Stimulated activated naive CD8-positive, alpha-beta T cell treated with anti-CD3 and anti-CD28 coated beads, Interleukin-15, amount 100 ng/mL, for 72 hours (primary cell): ENCODE results near the gene GNB5.
"Not testable (repeated sequence)": the region's sequence is repeated elsewhere in the genome, so short reads cannot be mapped to it uniquely, and the experiment has no call there.

Experiments
- ATAC-seq: fragments of 150-1000 bp; cut with Tn5 transposase; 2 replicates; pipeline ENCODE4 v1.10.0; 2021; ENCODE audit warnings: mild to moderate bottlenecking, moderate library complexity
- DNase-seq, 2 donors: peaks; one replicate each; pipeline ENCODE4 v3.0.0; 2021 to 2022
- H3K27ac Mint-ChIP-seq, 2 donors: one replicate each; pipeline ENCODE4 v1.8.0; 2022; ENCODE audit warnings: mild to moderate bottlenecking in 2 of 2, mixed read lengths in 2 of 2, moderate library complexity in 2 of 2
- H3K27me3 Mint-ChIP-seq: one replicate; pipeline ENCODE4 v1.8.0; 2022; ENCODE audit warnings: mixed read lengths
- H3K4me1 Mint-ChIP-seq: one replicate; pipeline ENCODE4 v1.8.0; 2022; ENCODE audit warnings: mild to moderate bottlenecking, mixed read lengths
- H3K4me3 Mint-ChIP-seq, 2 donors: one replicate each; pipeline ENCODE4 v1.8.0; 2022; ENCODE audit warnings: mild to moderate bottlenecking in 2 of 2, mixed read lengths in 2 of 2, moderate library complexity in 1 of 2
- H3K9me3 Mint-ChIP-seq, 2 donors: one replicate each; pipeline ENCODE4 v1.8.0; 2022; ENCODE audit warnings: mixed read lengths in 2 of 2

The GNB5 gene

DNA sequence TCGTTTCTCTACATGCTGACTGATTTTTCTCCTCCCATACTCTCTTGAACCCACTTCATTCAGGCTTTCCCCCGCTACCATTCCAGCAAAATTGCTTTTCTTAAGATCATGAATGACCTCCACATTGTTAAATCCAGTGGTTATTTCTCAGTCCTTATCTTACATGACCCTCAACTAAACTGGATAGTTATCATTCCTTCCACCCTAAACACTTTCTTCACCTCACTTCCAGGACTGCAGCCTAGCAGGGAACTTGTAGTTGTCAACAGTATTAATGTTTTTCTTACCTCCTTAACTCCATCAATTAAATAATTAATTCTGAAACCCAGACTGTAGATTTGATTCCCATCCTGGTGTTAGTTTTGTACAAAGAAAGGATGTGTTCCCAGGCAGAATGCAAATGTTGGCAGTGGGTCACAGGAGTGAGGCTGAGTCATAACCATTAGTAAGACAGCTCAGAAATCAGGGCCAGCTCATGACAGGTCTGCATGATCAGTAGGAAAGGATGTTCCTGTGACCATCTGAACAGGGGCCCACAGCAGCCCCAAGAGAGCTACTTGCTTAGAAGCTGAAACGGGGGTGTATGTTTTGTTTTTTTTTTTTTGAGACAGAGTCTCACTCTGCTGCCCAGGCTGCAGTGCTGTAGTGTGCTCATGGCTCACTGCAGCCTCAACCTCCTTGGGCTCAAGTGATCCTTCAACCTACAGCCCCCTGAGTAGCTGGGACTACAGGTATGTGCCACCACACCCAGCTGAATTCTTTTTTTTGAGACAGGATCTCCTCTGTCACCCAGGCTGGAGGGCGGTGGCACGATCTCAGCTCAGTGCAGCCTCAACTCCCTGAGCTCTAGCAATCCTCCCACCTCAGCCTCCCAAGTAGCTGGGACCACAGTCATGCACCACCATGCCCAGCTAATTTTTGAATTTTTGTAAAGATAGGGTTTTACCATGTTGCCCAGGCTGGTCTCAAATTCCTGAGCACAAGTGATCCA, 87.7 kb downstream of the GNB5 start:
- peaks cover 18% of the 10 kb centered on the region for H3K27me3 Mint-ChIP-seq
- H3K27ac Mint-ChIP-seq, result no peak overlapping the region
- peak; percentile 71 for ATAC-seq
- no peaks in the 10 kb centered on the region for H3K9me3 Mint-ChIP-seq
- no peak overlapping the region for H3K4me3 Mint-ChIP-seq
- no peaks in the 10 kb centered on the region for H3K4me1 Mint-ChIP-seq
- no peak for DNase-seq

- H3K9me3 Mint-ChIP-seq, result no peaks in the 10 kb centered on the region
- no peak for ATAC-seq
- H3K27ac Mint-ChIP-seq, result no peak overlapping the region
- H3K4me3 Mint-ChIP-seq, result no peak overlapping the region
- DNase-seq, result no peak
- peaks cover 14% of the 10 kb centered on the region for H3K27me3 Mint-ChIP-seq
- H3K4me1 Mint-ChIP-seq, result no peaks in the 10 kb centered on the region
Measured at GRCh38 chr15:52102463-52102862, 88.7 kb downstream of the GNB5 start.

DNA sequence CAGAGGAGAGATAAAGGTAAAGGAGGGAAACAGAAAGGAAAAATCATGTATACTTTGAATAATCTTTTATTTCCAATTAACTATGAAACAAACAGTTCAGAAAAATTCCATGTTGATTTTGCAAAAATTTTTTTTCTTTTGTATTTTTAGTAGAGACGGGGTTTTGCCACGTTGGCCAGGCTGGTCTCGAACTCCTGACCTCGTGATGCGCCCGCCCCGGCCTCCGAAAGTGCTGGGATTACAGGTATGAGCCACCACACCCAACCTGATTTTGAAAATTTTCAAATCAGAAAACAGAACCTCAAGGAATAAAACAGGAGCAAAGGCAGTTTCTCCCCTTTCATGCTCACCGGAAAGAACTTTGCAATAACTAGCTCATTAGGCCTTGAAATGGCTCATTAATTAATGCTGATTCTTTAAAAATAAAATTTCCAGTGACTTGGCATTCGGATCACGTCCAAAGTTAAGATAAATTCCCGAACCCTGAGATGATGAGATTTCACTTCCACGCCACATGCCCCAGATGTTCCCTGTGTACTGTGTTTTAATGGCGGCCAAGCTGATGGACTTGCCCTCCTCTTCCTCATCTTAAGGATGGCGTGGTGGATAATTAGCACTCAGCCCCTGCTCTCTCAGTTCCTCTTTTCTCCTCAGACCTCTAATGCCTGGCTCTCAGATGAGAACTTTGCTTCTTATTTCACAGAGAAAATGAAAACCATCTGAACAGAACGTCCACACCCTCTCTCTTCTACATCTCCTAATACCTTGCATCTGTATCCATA, 89.5 kb downstream of the GNB5 start:
- Mint-ChIP-seq H3K9me3 (no peaks in the 10 kb centered on the region), H3K4me3 (no peak overlapping the region), H3K27ac (no peak overlapping the region), H3K4me1 (no peaks in the 10 kb centered on the region), H3K27me3 (peaks cover 11% of the 10 kb centered on the region)
- ATAC-seq, result no peak
- no peak for DNase-seq

DNA sequence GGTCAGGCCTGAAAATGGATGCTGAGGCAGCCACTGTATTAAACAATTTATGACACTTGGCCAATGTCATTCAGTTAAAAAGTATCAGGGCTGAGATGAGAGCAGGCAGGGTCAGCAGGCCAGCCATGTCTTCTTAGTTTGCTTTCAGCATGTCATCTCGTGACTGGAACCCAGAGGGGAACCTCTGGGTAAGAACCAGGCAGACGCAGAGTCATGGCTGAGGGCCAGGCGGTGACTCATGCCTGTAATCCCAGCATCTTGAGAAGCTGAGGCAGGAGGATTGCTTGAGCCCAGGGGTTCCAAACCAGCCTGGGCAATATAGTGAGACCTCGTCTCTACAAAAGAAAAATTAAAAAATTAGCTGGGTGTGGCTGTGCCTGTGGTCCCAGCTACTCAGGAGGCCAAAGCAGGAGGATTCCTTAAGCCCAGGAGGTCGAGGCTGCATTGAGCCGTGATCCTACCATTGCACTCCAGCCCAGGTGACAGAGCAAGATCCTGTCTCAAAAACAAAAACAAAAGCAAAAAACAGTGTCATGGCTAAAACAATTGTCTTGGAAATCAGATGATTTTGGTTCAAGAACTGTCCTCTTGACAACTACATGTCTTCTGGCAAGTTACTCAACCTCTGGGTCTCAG, 90.3 kb downstream of the GNB5 start:
- Mint-ChIP-seq H3K27me3 (peaks cover 6% of the 10 kb centered on the region), H3K4me3 (no peak overlapping the region), H3K4me1 (no peaks in the 10 kb centered on the region), H3K9me3 (no peaks in the 10 kb centered on the region), H3K27ac (no peak overlapping the region)
- ATAC-seq, result no peak
- DNase-seq, result no peak

GRCh38 chr15:52099651-52100272, 91.4 kb downstream of the GNB5 start:
- H3K9me3 Mint-ChIP-seq, result no peaks in the 10 kb centered on the region
- no peak for DNase-seq
- ATAC-seq, result no peak
- H3K27me3 Mint-ChIP-seq, result peaks cover 6% of the 10 kb centered on the region
- no peak overlapping the region for H3K27ac Mint-ChIP-seq
- H3K4me3 Mint-ChIP-seq, result no peak overlapping the region
- H3K4me1 Mint-ChIP-seq, result no peaks in the 10 kb centered on the region

DNA sequence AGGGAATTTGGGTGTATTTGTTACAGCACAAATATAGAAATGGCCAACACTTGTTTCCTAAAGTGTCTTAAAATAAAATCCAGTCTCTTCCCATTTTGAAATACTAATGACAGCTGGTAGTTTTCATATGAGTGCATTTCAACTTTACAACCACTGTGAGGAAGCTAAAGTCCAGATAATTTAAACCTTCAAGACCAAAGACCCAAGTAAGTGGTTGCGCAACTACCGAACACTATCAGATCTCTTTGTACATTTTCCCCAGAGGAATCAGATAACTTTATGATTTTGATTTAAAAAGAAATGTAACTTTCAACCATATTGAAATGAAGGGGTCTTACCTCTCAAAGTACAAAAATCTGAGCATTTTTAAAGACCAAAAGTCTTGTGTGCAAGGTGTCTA, 92.9 kb downstream of the GNB5 start:
- Mint-ChIP-seq H3K4me1 (no peaks in the 10 kb centered on the region), H3K9me3 (no peaks in the 10 kb centered on the region), H3K27ac (no peak overlapping the region), H3K4me3 (no peak overlapping the region), H3K27me3 (peaks cover 6% of the 10 kb centered on the region)
- ATAC-seq, result no peak
- no peak for DNase-seq

GRCh38 chr15:52097180-52097579, 94.0 kb downstream of the GNB5 start:
- no peak for ATAC-seq
- Mint-ChIP-seq H3K27ac (no peak overlapping the region), H3K4me3 (no peak overlapping the region), H3K27me3 (peaks cover 12% of the 10 kb centered on the region), H3K9me3 (no peaks in the 10 kb centered on the region), H3K4me1 (no peaks in the 10 kb centered on the region)
- DNase-seq, result no peak

GRCh38 chr15:52096536-52096935, 94.7 kb downstream of the GNB5 start:
- H3K9me3 Mint-ChIP-seq, H3K4me1 Mint-ChIP-seq, ATAC-seq, H3K27me3 Mint-ChIP-seq, DNase-seq, H3K4me3 Mint-ChIP-seq, H3K27ac Mint-ChIP-seq: not testable (repeated sequence)

- ATAC-seq (no peak), DNase-seq (no peak)
- peaks cover 8% of the 10 kb centered on the region for H3K27me3 Mint-ChIP-seq
- no peak overlapping the region for H3K4me3 Mint-ChIP-seq
- H3K4me1 Mint-ChIP-seq, result no peaks in the 10 kb centered on the region
- H3K9me3 Mint-ChIP-seq, result no peaks in the 10 kb centered on the region
- no peak overlapping the region for H3K27ac Mint-ChIP-seq
Measured at GRCh38 chr15:52095597-52096262, 95.5 kb downstream of the GNB5 start.

DNA sequence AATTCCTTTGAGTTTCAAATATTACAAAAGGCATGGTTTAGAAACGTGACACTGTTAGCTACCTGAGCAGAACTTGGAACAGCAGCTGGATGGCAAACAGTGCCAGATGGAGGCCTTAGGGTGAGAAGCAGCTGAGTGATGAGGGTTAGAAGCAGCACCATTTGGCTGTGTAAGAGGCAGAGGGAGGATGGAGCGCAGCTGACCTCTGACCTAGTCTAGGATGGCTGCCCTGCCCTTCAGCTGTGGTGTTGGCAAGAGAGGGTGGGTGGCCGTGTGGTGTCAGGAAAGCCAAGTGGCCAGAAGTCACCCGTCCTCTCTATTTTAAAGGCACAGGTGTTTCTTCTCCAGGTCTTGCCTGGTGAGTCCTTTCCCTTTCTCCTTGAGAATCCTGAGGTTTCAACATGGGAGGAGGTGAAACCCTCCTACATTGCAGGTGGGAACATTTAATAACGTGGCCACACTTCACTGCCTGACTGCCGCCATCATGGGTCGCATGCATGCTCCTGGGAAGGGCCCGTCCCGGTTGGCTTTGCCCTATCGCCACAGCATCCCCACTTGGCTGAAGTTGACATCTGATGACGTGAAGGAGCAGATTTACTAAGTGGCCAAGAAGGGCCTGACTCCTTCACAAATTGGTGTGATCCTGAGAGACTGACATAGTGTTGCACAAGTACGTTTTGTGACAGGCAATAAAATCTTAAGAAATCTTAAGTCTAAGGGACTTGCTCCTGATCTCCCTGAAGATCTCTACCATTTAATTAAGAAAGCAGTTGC, 96.2 kb downstream of the GNB5 start:
- ATAC-seq (no peak), DNase-seq (no peak)
- Mint-ChIP-seq H3K27me3 (peaks cover 8% of the 10 kb centered on the region), H3K27ac (no peak overlapping the region), H3K4me3 (no peak overlapping the region), H3K4me1 (no peaks in the 10 kb centered on the region), H3K9me3 (peaks cover 4 to 6% of the 10 kb centered on the region in 2 donors)

DNA sequence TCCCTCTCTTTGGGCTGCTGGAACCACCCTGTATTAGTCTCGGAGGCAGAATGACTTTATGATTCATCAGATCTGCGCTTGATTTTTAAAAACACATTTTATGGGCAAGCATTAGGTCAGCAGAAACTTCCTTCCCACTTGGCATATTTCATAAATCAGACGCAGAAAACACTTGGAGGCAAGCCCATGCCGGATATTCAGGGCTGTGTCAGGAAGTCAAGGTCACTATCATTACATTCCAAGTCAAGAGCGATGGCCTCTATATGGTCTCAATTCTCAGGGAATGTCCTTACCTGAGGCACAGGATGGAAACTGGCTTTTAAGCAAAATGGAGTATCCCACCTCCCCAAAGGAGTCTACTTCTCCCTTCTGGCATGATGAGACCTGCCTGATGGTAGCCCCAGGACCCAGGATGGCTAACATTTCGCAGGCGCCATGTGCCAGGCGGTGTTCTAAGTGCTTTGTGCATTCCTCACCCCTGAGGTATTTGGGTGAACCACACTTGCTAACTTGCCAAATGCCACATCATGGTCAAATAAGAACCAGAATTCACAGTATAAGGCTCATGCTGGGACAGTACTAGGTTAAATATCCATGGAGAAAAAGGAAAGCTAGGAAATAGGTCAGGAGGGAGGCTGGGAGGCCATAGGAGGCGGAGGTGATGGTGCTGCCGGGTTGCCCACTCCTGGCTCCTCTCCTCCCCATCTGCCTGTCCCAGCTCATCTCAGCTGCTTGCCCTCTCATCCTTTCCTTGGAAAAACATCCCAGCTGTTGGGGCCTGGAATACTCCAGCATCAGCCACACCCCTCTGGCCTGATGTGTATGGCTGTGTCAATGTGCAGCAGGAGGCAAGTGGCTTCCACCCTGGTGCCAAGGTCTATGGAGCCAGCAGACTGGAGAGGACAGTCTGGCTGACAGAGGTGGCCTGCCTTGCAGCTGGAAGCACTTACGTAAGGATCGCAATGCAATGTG, 97.4 kb downstream of the GNB5 start:
- H3K27ac Mint-ChIP-seq, result no peak overlapping the region
- no peak for DNase-seq
- no peak overlapping the region for H3K4me3 Mint-ChIP-seq
- peaks cover 8% of the 10 kb centered on the region for H3K27me3 Mint-ChIP-seq
- peaks cover 13 to 16% of the 10 kb centered on the region in 2 donors for H3K9me3 Mint-ChIP-seq
- H3K4me1 Mint-ChIP-seq, result no peaks in the 10 kb centered on the region
- ATAC-seq, result no peak

DNA sequence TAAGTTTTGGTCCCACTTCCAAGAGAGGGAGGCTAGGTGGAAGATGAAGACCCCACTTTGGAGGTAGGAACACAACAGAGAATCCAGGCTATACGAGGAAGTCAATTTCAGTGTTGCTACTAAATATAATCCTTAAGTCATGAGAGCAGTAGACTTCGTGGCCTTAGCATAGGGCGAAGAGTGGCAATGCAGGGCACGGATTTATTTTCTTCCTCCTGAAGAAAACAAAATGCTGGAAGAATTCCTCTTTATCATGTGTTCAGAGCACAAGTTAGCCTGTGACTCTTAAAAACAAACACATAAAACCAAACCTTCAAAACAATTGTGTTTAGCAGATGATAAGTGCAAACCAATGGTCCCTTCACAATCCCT, 98.0 kb downstream of the GNB5 start:
- Mint-ChIP-seq H3K4me3 (no peak overlapping the region), H3K9me3 (peaks cover 13 to 16% of the 10 kb centered on the region in 2 donors), H3K4me1 (no peaks in the 10 kb centered on the region), H3K27me3 (peaks cover 8% of the 10 kb centered on the region), H3K27ac (no peak overlapping the region)
- ATAC-seq (no peak), DNase-seq (no peak)

GRCh38 chr15:52090193-52090592, 101.0 kb downstream of the GNB5 start:
- Mint-ChIP-seq H3K9me3 (peaks cover 13 to 16% of the 10 kb centered on the region in 2 donors), H3K27ac (no peak overlapping the region)

More at GRCh38 chr15:52090193-52090592, 101.0 kb downstream of the GNB5 start:
- ATAC-seq, result no peak
- Mint-ChIP-seq H3K4me3 (no peak overlapping the region), H3K4me1 (no peaks in the 10 kb centered on the region), H3K27me3 (peaks cover 8% of the 10 kb centered on the region)
- no peak for DNase-seq
